ENCODE results near the gene NUDT2. TPM values are rescaled to one million over a fixed set of nuclear protein-coding genes. Genes with fewer than 3 reads are reported as not detected.
A peak's percentile ranks its signal among the peaks of the same experiment; 100 is the strongest.

NUDT2 gene
- 10 to 100 TPM; 17.6 to 25.3 TPM for total RNA-seq

- peak within 1 kb of the TSS; percentile 60 to 79 for H3K4me3 ChIP-seq
- H3K9me3 ChIP-seq: no peaks in the 10 kb centered on the region
- peaks cover 0 to 20% of the 10 kb centered on the region in 2 donors for H3K4me1 ChIP-seq
- TF ChIP-seq CTCF (IDR thresholded peaks at IDR 0.05): no peak
- H3K27ac ChIP-seq: peak within 1 kb of the TSS; percentile 91 to 94
- no peaks in the 10 kb centered on the region for H3K36me3 ChIP-seq
- H3K27me3 ChIP-seq: no peaks in the 10 kb centered on the region
- DNase-seq (ENCODE audit: low spot score): peak; percentile 99
Observed at GRCh38 chr9:34328987-34329832, at the start of gene NUDT2, which contains the start of gene KIF24. TSS of gene NUDT2 (plus strand) at chr9:34329569. CDS start at chr9:34339040, 9,471 bp downstream. TSS of gene KIF24 (minus strand) at chr9:34329268. CDS start at chr9:34311346, 17,922 bp downstream.

DNA sequence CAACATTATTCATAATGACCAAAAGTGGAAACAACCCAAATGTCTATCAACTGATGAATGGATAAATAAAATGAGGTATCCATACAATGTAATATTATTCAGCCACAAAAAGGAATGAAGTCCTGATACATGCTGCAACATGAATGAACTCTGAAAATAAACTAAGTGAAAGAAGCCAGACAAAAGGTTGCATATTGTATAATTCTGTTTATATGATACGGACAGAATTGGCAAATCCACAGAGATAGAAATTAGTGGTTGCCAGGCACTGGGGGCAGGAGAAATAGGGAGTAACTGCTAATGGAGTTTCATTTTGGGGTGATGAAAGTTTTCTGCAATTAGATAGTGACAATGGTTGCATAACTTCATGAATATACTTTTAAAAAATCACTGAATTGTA lies 47.3 kb upstream of the NUDT2 start:
- no peaks in the 10 kb centered on the region for H3K36me3 ChIP-seq
- TF ChIP-seq CTCF (IDR thresholded peaks at IDR 0.05): no peak
- H3K4me1 ChIP-seq: no peaks in the 10 kb centered on the region
- H3K9me3 ChIP-seq: no peaks in the 10 kb centered on the region
- H3K27ac ChIP-seq: no peak overlapping the region
- H3K4me3 ChIP-seq: no peak overlapping the region
- DNase-seq (ENCODE audit: low spot score): no peak
- no peaks in the 10 kb centered on the region for H3K27me3 ChIP-seq

GRCh38 chr9:34289159-34289558 lies 40.2 kb upstream of the NUDT2 start:
- no peaks in the 10 kb centered on the region for H3K36me3 ChIP-seq
- H3K9me3 ChIP-seq: no peaks in the 10 kb centered on the region
- TF ChIP-seq CTCF (IDR thresholded peaks at IDR 0.05): no peak
- no peak overlapping the region for H3K27ac ChIP-seq
- H3K4me1 ChIP-seq: no peaks in the 10 kb centered on the region
- H3K27me3 ChIP-seq: no peaks in the 10 kb centered on the region
- no peak overlapping the region for H3K4me3 ChIP-seq
- DNase-seq (ENCODE audit: low spot score): no peak

DNA sequence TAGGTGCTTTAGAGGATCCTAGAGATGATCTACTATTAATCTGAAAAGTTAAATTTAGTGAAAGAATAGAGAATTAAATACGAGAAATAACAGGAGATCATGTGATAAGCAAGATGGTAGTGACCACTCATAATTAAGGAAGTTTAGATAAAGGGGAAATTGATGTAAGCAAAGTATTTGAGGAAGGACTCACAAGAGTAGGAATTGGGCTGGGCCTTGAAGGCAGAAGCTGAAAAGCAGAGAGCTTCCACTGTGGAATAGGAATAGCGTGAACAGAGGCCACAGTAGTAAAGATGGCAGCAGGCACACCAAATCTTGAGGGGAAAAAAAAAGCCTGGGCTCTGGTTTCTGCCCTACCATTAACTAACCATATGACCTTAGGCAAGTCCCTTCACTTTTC lies 38.3 kb upstream of the NUDT2 start:
- no peak for DNase-seq (ENCODE audit: low spot score)
- no peaks in the 10 kb centered on the region for H3K4me1 ChIP-seq
- TF ChIP-seq CTCF (IDR thresholded peaks at IDR 0.05): no peak
- no peaks in the 10 kb centered on the region for H3K27me3 ChIP-seq
- no peak overlapping the region for H3K4me3 ChIP-seq
- H3K27ac ChIP-seq: no peak overlapping the region
- no peaks in the 10 kb centered on the region for H3K9me3 ChIP-seq
- H3K36me3 ChIP-seq: no peaks in the 10 kb centered on the region

- no peak for DNase-seq (ENCODE audit: low spot score)
- Histone ChIP-seq H3K9me3 (no peaks in the 10 kb centered on the region), H3K4me3 (no peak overlapping the region), H3K4me1 (no peaks in the 10 kb centered on the region), H3K27ac (no peak overlapping the region), H3K27me3 (no peaks in the 10 kb centered on the region), H3K36me3 (no peaks in the 10 kb centered on the region)
- no peak for TF ChIP-seq CTCF (IDR thresholded peaks at IDR 0.05)
Observed at GRCh38 chr9:34291423-34291822, 37.9 kb upstream of the NUDT2 start.

Data from right atrium auricular region (tissue), 2 donors.